Esophagus squamous epithelium (tissue), 5 donors: ENCODE measurements around the gene ALG9. TPM values are rescaled to one million over a fixed set of nuclear protein-coding genes. Genes with fewer than 3 reads are reported as not detected.

Source experiments
- DNase-seq: peaks from one replicate; lab custom pipeline; 2025; lab: John Stamatoyannopoulos, UW
- H3K27ac ChIP-seq, 4 donors: fragments of 200-600 bp; sonication (generic); one replicate each; pipeline ENCODE4 v1.5.1; 2016 to 2019; ENCODE audit warnings: mild to moderate bottlenecking in 1 of 4
- H3K27me3 ChIP-seq, 4 donors: fragments of 200-600 bp; sonication (generic); 1 replicate in 3 of 4; 2 replicates in 1 of 4; pipeline versions ENCODE4 v1.5.1 to v1.6.0; 2017 to 2021; ENCODE audit warnings: antibody characterized with exemption in 1 of 4
- H3K36me3 ChIP-seq, 3 donors: fragments of 200-600 bp; sonication (generic); one replicate each; pipeline ENCODE4 v1.5.1; 2016 to 2019
- H3K4me1 ChIP-seq, 3 donors: fragments of 200-600 bp; sonication (generic); one replicate each; pipeline ENCODE4 v1.5.1; 2017 to 2019
- H3K4me3 ChIP-seq, 4 donors: fragments of 200-600 bp; sonication (generic); 1 replicate in 3 of 4; 2 replicates in 1 of 4; pipeline ENCODE4 v1.5.1; 2016 to 2019; ENCODE audit warnings: mild to moderate bottlenecking in 2 of 4, moderate library complexity in 1 of 4
- H3K9me3 ChIP-seq, 3 donors: fragments of 200-600 bp; sonication (generic); one replicate each; pipeline ENCODE4 v1.5.1; 2016 to 2019
- POLR2A ChIP-seq, 4 donors: fragments of 450-650 bp; IDR thresholded peaks; one replicate each; pipeline ENCODE4 v1.6.1; 2017; ENCODE audit warnings: antibody characterized with exemption in 4 of 4, mild to moderate bottlenecking in 4 of 4, moderate library complexity in 3 of 4
- WGBS, 2 donors: methylation state at CpG; one replicate each; pipeline ENCODE4 v1.1.5; 2018; 5-methylcytosine and 5-hydroxymethylcytosine counted together
- intact Hi-C: fragments of 100-400 bp; cut with DNase I; formaldehyde crosslinking; loops from one replicate; pipeline ENCODE4 v1.15.0; 2022
- total RNA-seq, 4 donors: library from RNA; depleted of rRNA; stranded (reverse); fragments of >200 nt; gene quantifications; one replicate each; pipeline ENCODE4 v1.1.0, GENCODE V29; 2016
- TF ChIP-seq, protein P1 (sequence below), 6 experiments: fragments of 450-650 bp in 4 of 6; fragments of 200-600 bp in 2 of 6; sonication (generic) in 2 of 6; IDR thresholded peaks; one replicate each; pipeline ENCODE4 v1.5.1; 2016 to 2019; ENCODE audit warnings: antibody characterized with exemption in 6 of 6, mild to moderate bottlenecking in 4 of 6, moderate library complexity in 4 of 6
- donor health status: DM: yes; HTN: yes; CAD: no.

The ALG9 gene
- total RNA-seq, 4 donors from 2014 or later = 18.7 to 29.4 (median 21.8) TPM

DNA sequence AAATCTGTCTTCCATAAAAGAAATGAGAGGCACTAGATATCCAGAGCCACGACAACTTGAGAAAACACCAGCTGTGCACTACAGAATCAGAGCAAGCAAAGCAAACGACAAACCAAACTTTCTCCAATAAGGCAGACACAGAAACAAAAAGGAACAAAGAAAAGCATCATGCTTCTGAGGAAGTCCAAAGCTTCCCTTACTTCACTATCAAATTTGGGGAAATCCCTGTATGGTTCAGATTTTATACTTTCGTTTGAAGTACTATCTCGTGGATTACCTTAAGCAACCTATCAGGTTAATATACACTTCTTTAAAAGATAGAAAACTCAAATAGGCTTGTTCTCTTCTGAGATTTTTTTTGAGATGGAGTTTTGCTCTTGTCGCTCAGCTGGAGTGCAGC, 27.7 kb downstream of the ALG9 start:
- H3K4me1 ChIP-seq = peaks cover 0 to 4% (median 0%) of the 10 kb centered on the region in 3 donors
- TF ChIP-seq, protein P1, sequence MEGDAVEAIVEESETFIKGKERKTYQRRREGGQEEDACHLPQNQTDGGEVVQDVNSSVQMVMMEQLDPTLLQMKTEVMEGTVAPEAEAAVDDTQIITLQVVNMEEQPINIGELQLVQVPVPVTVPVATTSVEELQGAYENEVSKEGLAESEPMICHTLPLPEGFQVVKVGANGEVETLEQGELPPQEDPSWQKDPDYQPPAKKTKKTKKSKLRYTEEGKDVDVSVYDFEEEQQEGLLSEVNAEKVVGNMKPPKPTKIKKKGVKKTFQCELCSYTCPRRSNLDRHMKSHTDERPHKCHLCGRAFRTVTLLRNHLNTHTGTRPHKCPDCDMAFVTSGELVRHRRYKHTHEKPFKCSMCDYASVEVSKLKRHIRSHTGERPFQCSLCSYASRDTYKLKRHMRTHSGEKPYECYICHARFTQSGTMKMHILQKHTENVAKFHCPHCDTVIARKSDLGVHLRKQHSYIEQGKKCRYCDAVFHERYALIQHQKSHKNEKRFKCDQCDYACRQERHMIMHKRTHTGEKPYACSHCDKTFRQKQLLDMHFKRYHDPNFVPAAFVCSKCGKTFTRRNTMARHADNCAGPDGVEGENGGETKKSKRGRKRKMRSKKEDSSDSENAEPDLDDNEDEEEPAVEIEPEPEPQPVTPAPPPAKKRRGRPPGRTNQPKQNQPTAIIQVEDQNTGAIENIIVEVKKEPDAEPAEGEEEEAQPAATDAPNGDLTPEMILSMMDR (IDR thresholded peaks at IDR 0.05) = no peak
- no peak for TF ChIP-seq POLR2A (IDR thresholded peaks at IDR 0.05)
- intact Hi-C loops = no loop called here
- peaks cover 0 to 82% (median 0%) of the 10 kb centered on the region in 3 donors for H3K36me3 ChIP-seq
- no peak overlapping the region for H3K4me3 ChIP-seq
- H3K27ac ChIP-seq = no peak overlapping the region
- H3K9me3 ChIP-seq = no peaks in the 10 kb centered on the region
- WGBS, 2 donors = 79 to 90% methylated on average over 5 of the region's 5 CpGs
- no peaks in the 10 kb centered on the region for H3K27me3 ChIP-seq
- no peak for DNase-seq

DNA sequence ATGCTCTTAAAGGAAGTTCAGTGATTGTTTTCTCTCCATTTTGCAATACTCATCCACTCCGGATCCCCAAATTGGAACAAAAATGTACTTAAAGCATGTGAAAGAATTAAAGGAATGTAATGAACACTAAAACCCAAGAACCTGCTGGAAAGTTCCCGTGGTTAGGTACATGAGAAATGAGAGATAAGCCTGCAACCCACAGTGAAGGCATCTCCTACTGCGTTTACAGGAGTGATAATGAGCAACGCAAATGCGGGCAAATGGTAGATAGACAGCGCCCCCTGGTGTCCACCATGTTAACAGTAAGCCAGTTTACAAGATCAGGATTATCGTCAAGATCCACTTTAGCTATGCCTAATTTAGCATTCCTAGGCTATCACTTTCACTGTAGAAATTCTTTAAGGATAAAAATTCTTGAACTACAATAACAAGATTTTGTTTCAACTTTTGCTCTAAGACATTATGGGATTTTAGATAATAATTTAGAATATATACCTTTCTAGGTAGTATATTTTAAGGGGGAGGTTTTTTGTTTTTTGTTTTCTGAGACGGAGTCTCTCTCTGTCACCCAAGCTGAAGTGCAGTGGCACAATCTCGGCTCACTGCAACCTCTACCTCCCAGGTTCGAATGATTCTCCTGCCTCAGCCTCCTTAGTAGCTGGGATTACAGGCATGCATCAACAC, 29.9 kb downstream of the ALG9 start:
- Histone ChIP-seq H3K4me3 (no peak overlapping the region), H3K27ac (peak overlapping the region in 1 of 4 donors; percentile 1), H3K4me1 (peaks cover 0 to 4% (median 0%) of the 10 kb centered on the region in 3 donors), H3K9me3 (no peaks in the 10 kb centered on the region), H3K36me3 (peaks cover 0 to 81% (median 3%) of the 10 kb centered on the region in 3 donors), H3K27me3 (no peaks in the 10 kb centered on the region)
- intact Hi-C loops = no loop called here
- WGBS, 2 donors = 22 to 27% methylated on average over 10 of the region's 10 CpGs
- TF ChIP-seq POLR2A (IDR thresholded peaks at IDR 0.05) = no peak
- TF ChIP-seq, protein P1 (IDR thresholded peaks at IDR 0.05) = peak; percentile 65 to 92 (median 91)
- DNase-seq = peak; percentile 18

DNA sequence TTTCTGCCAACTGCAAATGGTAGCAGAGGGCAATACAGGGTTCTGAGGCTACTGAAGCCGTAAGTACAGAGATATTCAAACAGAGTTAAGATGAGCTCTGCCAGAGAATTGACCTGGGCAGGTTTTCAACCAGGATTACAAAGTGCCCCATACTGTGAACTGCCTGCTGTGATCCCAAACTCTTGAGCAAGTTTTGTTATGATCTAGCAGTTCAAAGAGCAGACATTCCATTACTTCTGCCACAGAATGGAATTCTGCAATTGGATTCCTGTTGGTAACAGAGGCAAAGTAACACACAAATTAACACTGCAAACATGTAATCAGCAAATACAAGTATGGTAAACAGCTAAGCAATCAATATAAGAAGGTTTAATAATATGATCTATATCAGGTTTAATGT, 31.2 kb downstream of the ALG9 start:
- Histone ChIP-seq H3K36me3 (peaks cover 0 to 82% (median 7%) of the 10 kb centered on the region in 3 donors), H3K27ac (no peak overlapping the region), H3K27me3 (no peaks in the 10 kb centered on the region), H3K9me3 (no peaks in the 10 kb centered on the region), H3K4me1 (peaks cover 0 to 4% (median 0%) of the 10 kb centered on the region in 3 donors), H3K4me3 (no peak overlapping the region)
- DNase-seq = no peak
- no peak for TF ChIP-seq POLR2A (IDR thresholded peaks at IDR 0.05)
- TF ChIP-seq, protein P1 (IDR thresholded peaks at IDR 0.05) = no peak
- 76 to 95% methylated on average over 1 of the region's 1 CpG for WGBS, 2 donors
- intact Hi-C loops = no loop called here

DNA sequence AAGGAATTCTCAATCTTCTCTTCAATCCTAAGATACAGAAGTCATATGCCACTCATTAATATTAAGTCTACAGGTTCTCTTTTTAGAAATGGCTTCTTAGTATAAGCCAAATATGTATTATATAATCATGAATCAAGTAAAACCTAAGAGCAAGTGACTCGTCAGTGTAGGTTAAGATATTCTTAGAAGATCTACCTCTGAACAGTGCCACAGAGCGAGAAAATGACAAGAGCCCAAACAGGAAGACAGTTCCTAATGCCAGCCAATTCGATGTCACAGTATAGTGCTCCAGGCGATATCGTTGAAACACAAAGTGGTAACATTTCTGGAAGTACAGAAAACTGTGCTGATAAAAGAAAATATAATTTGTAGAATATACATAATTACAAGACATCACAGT, 33.3 kb downstream of the ALG9 start:
- intact Hi-C loops = loop anchor here (10.0 kb wide), 1 partner anchor 63 kb away; no protein-coding TSS in a partner anchor
- WGBS, 2 donors = 82 to 95% methylated on average over 5 of the region's 5 CpGs
- Histone ChIP-seq H3K27ac (no peak overlapping the region), H3K27me3 (no peaks in the 10 kb centered on the region), H3K4me1 (peaks cover 0 to 4% (median 0%) of the 10 kb centered on the region in 3 donors), H3K36me3 (peaks cover 0 to 81% (median 7%) of the 10 kb centered on the region in 3 donors), H3K4me3 (no peak overlapping the region), H3K9me3 (no peaks in the 10 kb centered on the region)
- TF ChIP-seq POLR2A (IDR thresholded peaks at IDR 0.05) = no peak
- TF ChIP-seq, protein P1 (IDR thresholded peaks at IDR 0.05) = no peak
- no peak for DNase-seq

DNA sequence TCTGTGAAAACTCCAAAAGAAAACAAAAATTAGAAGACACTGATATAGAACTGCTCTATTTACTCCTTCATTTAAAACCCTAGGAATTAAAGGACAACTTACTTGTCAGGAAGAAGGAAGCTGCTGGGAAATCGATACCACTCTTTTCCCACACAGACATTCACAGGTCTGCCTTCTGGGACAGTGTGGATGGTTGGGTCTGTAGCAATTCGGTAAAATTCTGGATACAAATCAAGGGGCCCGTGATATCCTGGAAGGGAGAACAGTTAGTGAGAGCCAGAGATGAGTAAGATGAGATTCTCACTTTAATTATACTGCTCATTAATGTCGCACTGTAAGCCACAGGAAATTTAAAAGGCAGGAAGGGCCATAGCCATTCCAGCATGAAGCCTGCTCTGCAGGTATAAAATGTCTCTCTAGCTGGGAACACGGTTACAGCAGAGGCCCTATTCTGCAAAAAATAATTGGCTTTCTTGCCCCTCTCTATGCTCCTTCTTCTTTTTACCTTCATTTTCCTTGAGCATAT, 34.0 kb downstream of the ALG9 start:
- Histone ChIP-seq H3K9me3 (no peaks in the 10 kb centered on the region), H3K27ac (no peak overlapping the region), H3K36me3 (peaks cover 0 to 79% (median 7%) of the 10 kb centered on the region in 3 donors), H3K4me3 (no peak overlapping the region), H3K27me3 (no peaks in the 10 kb centered on the region), H3K4me1 (peaks cover 0 to 4% (median 0%) of the 10 kb centered on the region in 3 donors)
- no peak for DNase-seq
- WGBS, 2 donors = 88 to 93% methylated on average over 5 of the region's 5 CpGs
- intact Hi-C loops = loop anchor here (10.0 kb wide), 1 partner anchor 63 kb away; no protein-coding TSS in a partner anchor
- no peak for TF ChIP-seq POLR2A (IDR thresholded peaks at IDR 0.05)
- TF ChIP-seq, protein P1 (IDR thresholded peaks at IDR 0.05) = no peak
